CD4-positive, alpha-beta T cell treated with Interleukin-17A for 1 hour (primary cell): ENCODE data around the gene AKT1S1.
"Not testable (repeated sequence)": the region's sequence is repeated elsewhere in the genome, so short reads cannot be mapped to it uniquely, and the experiment has no call there.

Experiments
- DNase-seq: peaks from one replicate; pipeline ENCODE4 v3.0.0-alpha.2; 2020

The AKT1S1 gene

DNA sequence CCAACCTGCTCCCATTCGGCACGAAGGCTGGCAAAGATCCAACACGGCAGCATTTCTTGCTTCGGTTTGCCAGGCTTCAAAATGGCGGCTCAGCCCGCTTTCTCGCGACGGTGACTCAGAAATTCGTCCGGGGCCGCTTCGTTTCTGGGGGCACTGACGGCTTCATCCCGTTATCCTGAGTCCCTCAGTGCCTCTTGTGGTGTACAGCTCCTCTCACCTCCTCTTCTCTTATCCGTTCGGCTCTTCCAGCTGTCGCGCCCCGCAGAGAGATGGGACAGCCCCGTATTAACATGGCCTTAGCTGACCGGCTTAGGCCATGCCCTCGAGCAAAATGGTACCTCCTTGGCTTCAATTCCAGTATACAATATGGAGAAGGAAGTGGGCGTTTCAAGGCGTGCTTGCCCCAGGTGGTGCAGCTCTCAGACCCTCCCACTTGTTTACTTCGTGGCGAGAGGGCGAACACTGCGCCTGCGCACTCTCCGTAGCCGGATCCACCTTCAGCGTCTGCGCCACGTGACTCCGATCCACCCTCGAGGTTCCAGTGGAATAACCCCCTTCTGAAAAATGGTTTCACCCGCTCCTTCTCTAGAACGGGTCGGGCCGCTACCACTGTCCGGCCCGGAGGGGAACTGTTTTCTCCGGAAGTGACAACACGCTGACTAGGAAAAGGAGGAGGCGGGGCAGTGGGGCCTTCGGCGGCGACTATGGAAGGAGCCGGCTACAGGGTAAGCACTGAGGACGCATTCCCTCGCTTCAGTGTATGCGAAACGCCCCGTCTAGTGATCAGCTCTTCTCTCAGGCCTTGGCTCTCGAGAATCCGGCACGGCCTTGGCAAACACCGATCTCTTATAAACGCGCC is at the start of gene AKT1S1, which contains the start of gene TBC1D17:
Gene AKT1S1 (minus strand): TSS at position 336 of the 859 bp plus-strand sequence. CDS start 4,060 bp downstream, outside the sequence.
Gene TBC1D17 (plus strand): TSS at position 683 of the 859 bp plus-strand sequence. CDS start 22 bp downstream, at position 705.
- peak; percentile 100 for DNase-seq

DNA sequence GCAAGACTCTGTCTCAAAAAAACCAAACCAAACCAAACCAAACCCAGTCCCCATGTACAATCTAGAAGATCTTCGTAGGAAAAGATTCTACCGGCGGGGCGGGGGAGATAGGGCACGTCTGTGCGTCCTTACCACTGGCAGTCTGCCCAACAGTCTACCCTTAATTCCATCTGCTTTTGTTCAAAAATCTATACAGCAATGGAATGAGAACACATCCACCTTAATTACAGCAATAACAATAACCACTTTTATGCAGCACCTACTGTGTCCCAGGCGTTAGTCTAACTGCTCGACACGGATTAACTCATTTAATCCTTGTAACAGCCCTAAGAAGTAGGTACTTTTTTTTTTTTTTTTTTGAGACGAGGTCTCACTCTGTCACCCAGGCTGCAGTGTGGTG is 49.4 kb upstream of the AKT1S1 start:
- no peak for DNase-seq

- DNase-seq, result no peak
Observed at GRCh38 chr19:49925486-49925885, 48.3 kb upstream of the AKT1S1 start.

DNA sequence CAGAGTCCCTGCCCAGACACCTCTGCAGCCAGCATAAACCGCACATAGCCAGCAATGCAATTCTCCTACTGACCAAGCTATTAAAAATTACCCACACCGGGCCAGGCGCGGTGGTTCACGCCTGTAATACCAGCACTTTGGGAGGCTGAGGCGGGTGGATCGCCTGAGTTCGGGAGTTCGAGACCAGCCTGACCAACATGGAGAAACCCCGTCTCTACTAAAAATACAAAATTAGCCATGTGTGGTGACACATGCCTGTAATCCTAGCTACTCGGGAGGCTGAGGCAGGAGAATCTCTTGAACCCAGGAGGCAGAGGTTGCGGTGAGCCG is 47.7 kb upstream of the AKT1S1 start:
- not testable (repeated sequence) for DNase-seq

GRCh38 chr19:49924004-49924880 is 47.1 kb upstream of the AKT1S1 start:
- DNase-seq, result no peak

GRCh38 chr19:49923055-49924003 is 46.2 kb upstream of the AKT1S1 start:
- DNase-seq, result no peak

GRCh38 chr19:49921871-49922795 is 45.0 kb upstream of the AKT1S1 start:
- no peak for DNase-seq

DNA sequence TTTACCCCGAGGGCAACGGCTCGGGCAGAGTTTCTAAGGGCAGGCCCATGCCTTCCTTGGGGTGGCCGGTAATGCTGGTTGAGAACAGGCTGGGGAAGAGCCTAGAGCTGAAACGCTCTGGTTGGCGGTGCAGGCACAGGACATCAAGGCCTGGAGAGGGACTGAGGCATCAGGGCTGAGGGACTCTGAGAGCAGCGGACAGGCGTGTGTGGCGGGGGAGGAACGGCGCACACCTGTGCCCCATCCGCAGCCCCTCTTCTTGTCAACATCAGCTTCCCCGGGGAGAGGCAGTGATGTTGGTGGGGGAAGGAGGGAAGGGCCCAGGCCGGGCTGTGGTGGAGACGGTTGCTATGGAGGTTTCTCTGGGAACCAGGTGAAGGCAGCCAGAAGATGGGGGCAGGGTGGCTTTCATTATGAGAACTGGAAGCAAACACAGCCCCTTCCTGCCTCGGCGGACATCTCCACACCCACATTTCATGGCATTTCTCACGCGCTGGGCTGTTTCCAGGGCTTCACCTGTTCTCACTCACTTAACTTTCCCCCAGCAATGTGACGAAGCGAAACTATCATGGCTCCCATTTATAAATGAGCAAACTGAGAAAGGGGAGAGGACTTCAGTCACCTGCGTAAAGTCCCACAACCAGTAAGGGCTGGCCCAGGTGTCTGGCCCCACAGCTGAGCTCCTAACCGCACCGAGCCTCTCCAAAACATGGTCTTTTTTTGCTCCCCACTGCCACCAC is 43.6 kb upstream of the AKT1S1 start:
- DNase-seq, result no peak

GRCh38 chr19:49918089-49918488 is 40.9 kb upstream of the AKT1S1 start:
- no peak for DNase-seq

GRCh38 chr19:49916839-49917733 is 39.9 kb upstream of the AKT1S1 start:
- DNase-seq, result no peak

GRCh38 chr19:49915271-49915670 is 38.1 kb upstream of the AKT1S1 start:
- no peak for DNase-seq

DNA sequence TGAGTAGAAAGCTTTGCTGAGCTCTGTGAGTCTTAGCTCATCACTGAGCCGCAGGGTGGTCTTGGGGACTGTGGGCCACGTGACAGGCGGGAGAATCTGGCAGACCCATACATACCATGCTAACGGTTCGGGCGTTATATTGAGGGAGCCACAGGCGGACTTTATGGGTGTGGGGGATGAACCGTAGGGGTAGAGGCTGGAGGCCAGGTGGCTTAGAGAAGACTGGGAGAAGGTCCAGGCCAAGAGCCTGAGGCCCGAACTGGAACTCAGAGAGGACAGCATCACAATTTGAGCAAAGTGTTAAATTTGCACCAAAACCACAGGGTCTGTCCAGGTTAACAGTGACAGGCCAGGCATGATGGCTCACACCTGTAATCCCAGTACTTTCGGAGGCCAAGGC is 36.6 kb upstream of the AKT1S1 start:
- no peak for DNase-seq

DNA sequence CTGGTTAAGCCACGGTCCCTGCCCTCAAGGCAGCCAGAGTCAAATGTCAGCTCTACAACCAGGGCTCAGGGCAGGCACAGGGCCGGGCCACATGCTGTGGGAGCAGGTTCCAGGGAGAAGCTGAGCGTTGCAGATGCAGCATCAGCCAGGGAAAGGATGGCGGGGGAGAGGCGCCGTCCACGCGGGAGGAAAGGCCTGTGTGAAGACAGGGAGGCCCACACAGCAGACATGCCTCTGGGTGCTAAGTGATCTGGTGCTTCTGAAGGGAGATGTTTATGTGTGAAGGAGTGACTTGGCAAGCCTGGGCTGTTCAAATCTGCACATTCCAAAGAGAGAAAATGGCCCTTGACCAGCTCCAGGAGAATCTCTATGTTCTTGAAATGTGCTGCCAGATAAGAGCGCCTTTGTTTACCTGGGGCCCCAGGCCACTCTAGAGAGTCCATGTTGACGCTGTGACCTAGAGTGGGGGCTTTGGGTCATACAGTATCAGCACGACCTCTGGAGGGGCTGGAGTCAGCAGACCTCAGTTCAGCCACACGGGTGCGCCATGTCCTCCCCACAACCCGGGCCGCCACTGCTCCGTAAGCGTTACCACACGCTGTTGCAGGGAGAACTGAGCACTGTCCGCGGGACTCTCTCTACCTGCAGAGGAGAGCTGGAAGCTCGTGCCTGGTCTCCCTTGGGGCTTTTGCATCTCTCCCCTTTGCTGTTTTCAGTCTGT is 36.0 kb upstream of the AKT1S1 start:
- no peak for DNase-seq

GRCh38 chr19:49911381-49912145 is 34.4 kb upstream of the AKT1S1 start:
- peak; percentile 51 for DNase-seq

DNA sequence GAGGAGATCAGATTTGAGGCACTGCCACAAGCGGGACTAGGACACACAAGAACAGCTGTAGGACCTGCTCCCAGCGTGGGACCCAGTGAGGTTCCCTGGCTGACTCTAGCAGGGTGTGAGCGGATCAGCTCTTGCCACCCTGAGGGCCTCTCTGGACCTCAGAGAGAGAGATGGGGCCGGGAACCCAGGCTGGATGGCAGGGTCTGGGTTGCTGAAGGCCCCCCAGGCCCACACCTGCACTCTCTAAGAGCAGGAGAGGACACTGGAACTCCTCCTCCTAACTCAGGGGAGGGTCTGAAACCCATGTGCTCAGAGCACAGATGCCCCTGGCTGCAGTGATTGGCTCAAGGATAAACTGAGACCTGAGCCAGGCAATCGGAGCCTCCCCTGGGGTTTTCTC is 33.0 kb upstream of the AKT1S1 start:
- no peak for DNase-seq

- no peak for DNase-seq
Observed at GRCh38 chr19:49908480-49909420, 31.6 kb upstream of the AKT1S1 start.
